GM12878 (cell line): ENCODE results near the gene MYO1C. TPM values are rescaled to one million over a fixed set of nuclear protein-coding genes. Genes with fewer than 3 reads are reported as not detected.

Source experiments
- ATAC-seq: fragments of 200-7000 bp; cut with Tn5 transposase; 3 replicates; pipeline ENCODE4 v1.9.1; 2020; ENCODE audit warnings: mild to moderate bottlenecking, moderate library complexity
- BruUV-seq: library from RNA; stranded (reverse); fragments of 400-500 nt; replicated peaks from 2 replicates; lab custom pipeline; 2021; lab: Mats Ljungman, UMichigan
- CTCF ChIA-PET: fragments of 300-600 bp; sonication (Branson Sonifier 250); formaldehyde crosslinking; extraction: SDS; loops from one replicate; lab custom pipeline; 2021; ENCODE audit warnings: inconsistent platforms; lab: Yijun Ruan, JAX
- POLR2A ChIA-PET: fragments of 350-600 bp; formaldehyde crosslinking; extraction: SDS; loops from one replicate; lab custom pipeline; 2021; ENCODE audit warnings: inconsistent platforms; lab: Charles Lee
- RAD21 ChIA-PET: fragments of 300-600 bp; sonication (Branson Sonifier 250); formaldehyde crosslinking; loops from one replicate; lab custom pipeline; 2023; ENCODE audit warnings: antibody characterized with exemption; ENCODE audit not compliant: unreplicated experiment; lab: Charles Lee
- SMC1A ChIA-PET: fragments of 300-600 bp; sonication (Branson Sonifier 250); formaldehyde crosslinking; loops from one replicate; lab custom pipeline; 2023; ENCODE audit not compliant: unreplicated experiment, uncharacterized antibody; lab: Charles Lee
- DNase-seq: peaks from one replicate; pipeline ENCODE4 v3.0.0-alpha.2; 2011; ENCODE audit warnings: low read depth, low spot score
- FAIRE-seq: peaks from 3 replicates; lab custom pipeline; 2011; peaks lifted over from hg19 to GRCh38; lab: Jason Lieb, UNC
- H2AFZ ChIP-seq: 2 replicates; pipeline ENCODE4 v1.6.0; 2011; ENCODE audit warnings: low read depth, low read length, control low read depth; ENCODE audit not compliant: control insufficient read depth
- H3K27ac ChIP-seq: 2 replicates; pipeline ENCODE4 v1.5.1; 2011; ENCODE audit warnings: control low read depth; ENCODE audit not compliant: control insufficient read depth, insufficient read depth
- H3K27me3 ChIP-seq, 2 experiments: replicated peaks in 1 of 2; 2 replicates each; pipeline versions ENCODE4 v1.6.0 to v1.6.1; 2011; ENCODE audit warnings: low read length in 1 of 2; ENCODE audit not compliant: control insufficient read depth in 2 of 2, insufficient read depth in 2 of 2
- H3K36me3 ChIP-seq, 2 experiments: 2 replicates each; pipeline ENCODE4 v1.5.1; 2011; ENCODE audit warnings: low read length in 1 of 2; ENCODE audit not compliant: control insufficient read depth in 2 of 2, insufficient read depth in 2 of 2
- H3K4me1 ChIP-seq: 2 replicates; pipeline ENCODE4 v1.6.1; 2011; ENCODE audit warnings: mild to moderate bottlenecking, low read length, moderate library complexity, mixed read lengths; ENCODE audit not compliant: control insufficient read depth, insufficient read depth
- H3K4me2 ChIP-seq: 2 replicates; pipeline ENCODE4 v1.6.0; 2011; ENCODE audit warnings: control low read depth; ENCODE audit not compliant: control insufficient read depth, insufficient read depth
- H3K4me3 ChIP-seq: fragments of 200-600 bp; sonication (generic); 2 replicates; pipeline ENCODE4 v1.5.1; 2016
- H3K79me2 ChIP-seq: 2 replicates; pipeline ENCODE4 v1.6.0; 2011; ENCODE audit warnings: low read length; ENCODE audit not compliant: control insufficient read depth, insufficient read depth
- H3K9ac ChIP-seq: 2 replicates; pipeline ENCODE4 v1.8.0; 2011; ENCODE audit warnings: low read length, control low read depth, mixed read lengths; ENCODE audit not compliant: control insufficient read depth, insufficient read depth
- H3K9me3 ChIP-seq: replicated peaks from 3 replicates; pipeline ENCODE4 v1.5.1; 2011; ENCODE audit warnings: mild to moderate bottlenecking, low read length; ENCODE audit not compliant: control insufficient read depth, insufficient read depth
- H4K20me1 ChIP-seq: 2 replicates; pipeline ENCODE4 v1.6.0; 2011; ENCODE audit not compliant: control insufficient read depth, insufficient read depth
- BACH1 ChIP-seq: fragments of 450-650 bp; IDR thresholded peaks from 2 replicates; pipeline ENCODE4 v1.6.1; 2017; ENCODE audit warnings: mild to moderate bottlenecking, borderline replicate concordance
- EED ChIP-seq: sonication (generic); IDR thresholded peaks from 2 replicates; pipeline ENCODE4 v1.6.1; 2016; ENCODE audit warnings: antibody characterized with exemption, low read depth
- IKZF2 ChIP-seq, 2 experiments: fragments of 450-650 bp; IDR thresholded peaks; 2 replicates each; pipeline ENCODE4 v1.6.1; 2017; ENCODE audit warnings: mild to moderate bottlenecking in 2 of 2, moderate library complexity in 2 of 2
- LARP7 ChIP-seq: fragments of 450-650 bp; IDR thresholded peaks from 2 replicates; pipeline ENCODE4 v1.6.1; 2017; ENCODE audit warnings: mild to moderate bottlenecking
- MXI1 ChIP-seq: fragments of 150-350 bp; IDR thresholded peaks from 2 replicates; pipeline ENCODE4 v1.6.1; 2011; ENCODE audit warnings: low read depth, mild to moderate bottlenecking, inconsistent platforms, low read length, improper control_type of control experiment
- MYC ChIP-seq: IDR thresholded peaks from 2 replicates; pipeline ENCODE4 v1.6.1; 2011; ENCODE audit warnings: mild to moderate bottlenecking, low read length, moderate library complexity, inconsistent platforms; ENCODE audit not compliant: insufficient read depth, insufficient replicate concordance, insufficient read length, severe bottlenecking
- NR2F1 ChIP-seq: fragments of 450-650 bp; conservative IDR thresholded peaks from 2 replicates; pipeline ENCODE4 v1.6.1; 2017; ENCODE audit warnings: mild to moderate bottlenecking
- SMARCA5 ChIP-seq: fragments of 450-650 bp; IDR thresholded peaks from 2 replicates; pipeline ENCODE4 v1.6.1; 2017; ENCODE audit warnings: mild to moderate bottlenecking
- SP1 ChIP-seq: IDR thresholded peaks from one replicate; pipeline ENCODE4 v1.6.1; 2011; ENCODE audit warnings: low read depth, low read length
- TCF3 ChIP-seq: IDR thresholded peaks from 2 replicates; pipeline ENCODE4 v1.6.1; 2012; ENCODE audit warnings: low read depth, mild to moderate bottlenecking, low read length, borderline replicate concordance; ENCODE audit not compliant: insufficient read depth
- whole genome bisulfite sequencing: methylation state at CpG from one replicate; pipeline ENCODE4 v1.1.6; 2016; ENCODE audit warnings: low lambda C conversion rate; ENCODE audit not compliant: insufficient replicate concordance, insufficient coverage; ENCODE audit errors: missing lambda C conversion rate; 5-methylcytosine and 5-hydroxymethylcytosine counted together
- in situ Hi-C: fragments of 300-500 bp; cut with MboI; formaldehyde crosslinking; loops from 9 replicates; pipeline ENCODE4 v1.14.3; 2018; ENCODE audit warnings: mixed read lengths
- intact Hi-C: fragments of 100-400 bp; cut with micrococcal nuclease; formaldehyde crosslinking; loops from one replicate; pipeline ENCODE4 v1.14.2; 2022; ENCODE audit not compliant: unreplicated experiment
- polyA plus RNA-seq, 11 experiments: library from polyadenylated mRNA; depleted of rRNA in 4 of 11; unstranded in 6 of 11; stranded (reverse) in 5 of 11; fragments of >200 nt; fragmentation: Nextera tagmentation in 4 of 11; fragmentation: Illumina TruSeq in 1 of 11; extraction: Ambion mirVana in 4 of 11; extraction: Trizol in 1 of 11; gene quantifications; 1 replicate in 1 of 11; 2 replicates in 10 of 11; pipeline versions ENCODE4 v1.2.1 to v1.2.3, GENCODE V29; 2011 to 2016; ENCODE audit warnings: inconsistent platforms in 2 of 11, missing spikeins in 2 of 11, low read depth in 1 of 11
- total RNA-seq, 4 experiments: library from RNA; depleted of rRNA in 3 of 4; stranded (reverse); fragments of >200 nt in 3 of 4; fragmentation: Illumina TruSeq in 1 of 4; extraction: Trizol in 1 of 4; gene quantifications; 2 replicates each; pipeline versions ENCODE4 v1.2.1 to v1.2.3, GENCODE V29; 2013 to 2021
- TF ChIP-seq, protein P1 (sequence below): IDR thresholded peaks from 2 replicates; pipeline ENCODE4 v1.6.1; 2011; ENCODE audit warnings: low read depth, low read length, improper control_type of control experiment, borderline replicate concordance
- TF ChIP-seq, protein P2 (sequence below): fragments of 450-650 bp; IDR thresholded peaks from 2 replicates; pipeline ENCODE4 v1.6.1; 2016; ENCODE audit warnings: mild to moderate bottlenecking
- TF ChIP-seq, protein P3 (sequence below): IDR thresholded peaks from 2 replicates; pipeline ENCODE4 v1.6.1; 2012; ENCODE audit warnings: low read depth, low read length, improper control_type of control experiment
- TF ChIP-seq, protein P4 (sequence below): fragments of 450-650 bp; IDR thresholded peaks from 2 replicates; pipeline ENCODE4 v1.6.1; 2017; ENCODE audit warnings: mild to moderate bottlenecking, moderate library complexity

Gene MYO1C
- total and polyA plus RNA-seq, 10 of the 15 experiments (the other 5 are each of a cell fraction or from before 2014, with no cell fraction given), result 1.2 to 92.0 (median 36.6) TPM

DNA sequence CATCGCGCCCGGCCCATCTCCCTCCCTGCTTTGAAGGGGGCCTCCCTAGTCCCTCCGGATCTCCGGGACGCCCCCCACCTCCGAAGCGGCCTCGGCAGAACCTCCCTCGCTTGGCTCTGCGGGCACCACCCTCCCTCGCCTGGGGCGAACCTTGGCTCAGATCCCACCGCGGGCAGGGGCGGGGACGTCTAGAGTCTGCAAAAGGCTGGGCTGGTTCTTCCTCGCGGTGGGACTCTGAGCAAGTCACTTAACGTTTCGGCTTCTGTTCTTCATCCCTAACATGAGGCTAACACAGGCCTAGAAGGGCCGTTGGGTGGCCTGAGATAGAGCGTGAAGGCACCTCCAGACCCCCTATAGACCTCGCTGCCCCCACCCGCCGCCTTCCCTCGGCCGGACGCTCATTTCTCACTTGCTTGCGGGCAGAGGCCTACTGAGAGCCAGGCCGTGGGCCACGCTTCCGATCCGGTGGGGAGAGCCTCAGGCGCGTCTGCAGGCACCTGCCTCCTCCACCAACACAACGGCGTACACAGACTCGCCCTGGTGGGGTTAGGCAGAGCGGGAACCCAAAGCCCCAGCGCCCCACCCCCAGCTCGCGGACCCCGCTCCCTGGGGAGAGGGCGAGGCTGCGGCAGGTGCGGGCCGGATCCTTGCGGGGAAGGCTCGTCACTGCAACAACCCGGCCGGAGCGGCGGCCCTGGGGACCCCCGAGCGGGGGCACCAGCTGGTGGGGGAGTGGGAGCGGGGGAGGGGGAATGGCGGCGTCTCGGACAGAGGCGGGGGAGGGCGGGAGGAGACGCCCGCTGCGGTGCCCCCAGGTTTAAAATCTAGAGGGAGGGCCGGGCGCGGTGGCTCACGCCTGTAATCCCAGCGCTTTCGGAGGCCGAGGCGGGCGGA lies 5.4 kb downstream of the MYO1C start:
- ChIA-PET RAD21 (interaction anchor here (0.6 to 2.5 kb wide), 8 partner anchors 12 to 142 kb away, joined by 3 to 11 read pairs (median 4); partner anchors contain the start of genes CRK, INPP5K and SLC43A2), POLR2A (interaction anchor here (0.6 to 1.3 kb wide), 8 partner anchors 12 to 238 kb away, joined by 3 to 8 read pairs (median 4); partner anchors contain the start of genes CRK and INPP5K), SMC1A (interaction anchor here (1.0 to 3.9 kb wide), 3 partner anchors 30 to 126 kb away, joined by 3 to 20 read pairs (median 3); partner anchors contain the start of gene INPP5K), CTCF (interaction anchor here (0.5 to 1.2 kb wide), 4 partner anchors 28 to 122 kb away, joined by 3 to 5 read pairs (median 4); partner anchors contain the start of gene INPP5K)
- ATAC-seq (peak; percentile 48), FAIRE-seq (peak; percentile 70), DNase-seq (peak; percentile 40)
- H3K9ac ChIP-seq, result peak overlapping the region; percentile 70; the same call in 1 of the 2 replicates
- peaks cover 19% of the 10 kb centered on the region for H3K4me1 ChIP-seq
- no peaks in the 10 kb centered on the region for H3K9me3 ChIP-seq
- peak overlapping the region; percentile 83 for H3K4me2 ChIP-seq
- H4K20me1 ChIP-seq, result no peaks in the 10 kb centered on the region
- H3K27me3 ChIP-seq, result no peaks in the 10 kb centered on the region
- 1% methylated on average over 55 of the region's 74 CpGs for WGBS
- H3K36me3 ChIP-seq, result peaks cover 0 to 2% of the 10 kb centered on the region in 2 experiments; a peak in 3 of 4 replicates
- peak overlapping the region; percentile 35 for H2AFZ ChIP-seq
- in situ Hi-C loops (no loop called here), intact Hi-C loops (loop anchor here (2.0 kb wide), 1 partner anchor 30 kb away; the partner anchor contains the start of gene CRK)
- peak overlapping the region; percentile 84 for H3K27ac ChIP-seq
- H3K4me3 ChIP-seq, result peak overlapping the region; percentile 68
- peaks cover 12% of the 10 kb centered on the region for H3K79me2 ChIP-seq
- BruUV-seq, result no TSS peak
- TF ChIP-seq BACH1 (peak; percentile 37; the same call in 1 of the 2 replicates), EED (0 out of 2 replicates have a peak, but pooled peaks have one; percentile 11), SMARCA5 (0 out of 2 replicates have a peak, but pooled peaks have one; percentile 35), TCF3 (peak; percentile 47; the same call in 1 of the 2 replicates), SP1 (no peak), MXI1 (peak; percentile 30; the same call in 1 of the 2 replicates), LARP7 (0 out of 2 replicates have a peak, but pooled peaks have one; percentile 34), NR2F1 (peak; percentile 42), IKZF2 (IDR thresholded peaks at IDR 0.05) (peak; percentile 7 to 20; a peak in 1 of 4 replicates), MYC (peak; percentile 45)
- TF ChIP-seq, protein P1, sequence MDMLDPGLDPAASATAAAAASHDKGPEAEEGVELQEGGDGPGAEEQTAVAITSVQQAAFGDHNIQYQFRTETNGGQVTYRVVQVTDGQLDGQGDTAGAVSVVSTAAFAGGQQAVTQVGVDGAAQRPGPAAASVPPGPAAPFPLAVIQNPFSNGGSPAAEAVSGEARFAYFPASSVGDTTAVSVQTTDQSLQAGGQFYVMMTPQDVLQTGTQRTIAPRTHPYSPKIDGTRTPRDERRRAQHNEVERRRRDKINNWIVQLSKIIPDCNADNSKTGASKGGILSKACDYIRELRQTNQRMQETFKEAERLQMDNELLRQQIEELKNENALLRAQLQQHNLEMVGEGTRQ, result no peak
- TF ChIP-seq, protein P2, sequence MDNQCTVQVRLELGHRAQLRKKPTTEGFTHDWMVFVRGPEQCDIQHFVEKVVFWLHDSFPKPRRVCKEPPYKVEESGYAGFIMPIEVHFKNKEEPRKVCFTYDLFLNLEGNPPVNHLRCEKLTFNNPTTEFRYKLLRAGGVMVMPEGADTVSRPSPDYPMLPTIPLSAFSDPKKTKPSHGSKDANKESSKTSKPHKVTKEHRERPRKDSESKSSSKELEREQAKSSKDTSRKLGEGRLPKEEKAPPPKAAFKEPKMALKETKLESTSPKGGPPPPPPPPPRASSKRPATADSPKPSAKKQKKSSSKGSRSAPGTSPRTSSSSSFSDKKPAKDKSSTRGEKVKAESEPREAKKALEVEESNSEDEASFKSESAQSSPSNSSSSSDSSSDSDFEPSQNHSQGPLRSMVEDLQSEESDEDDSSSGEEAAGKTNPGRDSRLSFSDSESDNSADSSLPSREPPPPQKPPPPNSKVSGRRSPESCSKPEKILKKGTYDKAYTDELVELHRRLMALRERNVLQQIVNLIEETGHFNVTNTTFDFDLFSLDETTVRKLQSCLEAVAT, result 0 out of 2 replicates have a peak, but pooled peaks have one; percentile 59
- TF ChIP-seq, protein P3, sequence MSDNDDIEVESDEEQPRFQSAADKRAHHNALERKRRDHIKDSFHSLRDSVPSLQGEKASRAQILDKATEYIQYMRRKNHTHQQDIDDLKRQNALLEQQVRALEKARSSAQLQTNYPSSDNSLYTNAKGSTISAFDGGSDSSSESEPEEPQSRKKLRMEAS, result no peak; the same call in 1 of the 2 replicates
- TF ChIP-seq, protein P4, sequence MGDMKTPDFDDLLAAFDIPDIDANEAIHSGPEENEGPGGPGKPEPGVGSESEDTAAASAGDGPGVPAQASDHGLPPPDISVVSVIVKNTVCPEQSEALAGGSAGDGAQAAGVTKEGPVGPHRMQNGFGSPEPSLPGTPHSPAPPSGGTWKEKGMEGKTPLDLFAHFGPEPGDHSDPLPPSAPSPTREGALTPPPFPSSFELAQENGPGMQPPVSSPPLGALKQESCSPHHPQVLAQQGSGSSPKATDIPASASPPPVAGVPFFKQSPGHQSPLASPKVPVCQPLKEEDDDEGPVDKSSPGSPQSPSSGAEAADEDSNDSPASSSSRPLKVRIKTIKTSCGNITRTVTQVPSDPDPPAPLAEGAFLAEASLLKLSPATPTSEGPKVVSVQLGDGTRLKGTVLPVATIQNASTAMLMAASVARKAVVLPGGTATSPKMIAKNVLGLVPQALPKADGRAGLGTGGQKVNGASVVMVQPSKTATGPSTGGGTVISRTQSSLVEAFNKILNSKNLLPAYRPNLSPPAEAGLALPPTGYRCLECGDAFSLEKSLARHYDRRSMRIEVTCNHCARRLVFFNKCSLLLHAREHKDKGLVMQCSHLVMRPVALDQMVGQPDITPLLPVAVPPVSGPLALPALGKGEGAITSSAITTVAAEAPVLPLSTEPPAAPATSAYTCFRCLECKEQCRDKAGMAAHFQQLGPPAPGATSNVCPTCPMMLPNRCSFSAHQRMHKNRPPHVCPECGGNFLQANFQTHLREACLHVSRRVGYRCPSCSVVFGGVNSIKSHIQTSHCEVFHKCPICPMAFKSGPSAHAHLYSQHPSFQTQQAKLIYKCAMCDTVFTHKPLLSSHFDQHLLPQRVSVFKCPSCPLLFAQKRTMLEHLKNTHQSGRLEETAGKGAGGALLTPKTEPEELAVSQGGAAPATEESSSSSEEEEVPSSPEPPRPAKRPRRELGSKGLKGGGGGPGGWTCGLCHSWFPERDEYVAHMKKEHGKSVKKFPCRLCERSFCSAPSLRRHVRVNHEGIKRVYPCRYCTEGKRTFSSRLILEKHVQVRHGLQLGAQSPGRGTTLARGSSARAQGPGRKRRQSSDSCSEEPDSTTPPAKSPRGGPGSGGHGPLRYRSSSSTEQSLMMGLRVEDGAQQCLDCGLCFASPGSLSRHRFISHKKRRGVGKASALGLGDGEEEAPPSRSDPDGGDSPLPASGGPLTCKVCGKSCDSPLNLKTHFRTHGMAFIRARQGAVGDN, result peak; percentile 85
